Astrocyte of the cerebellum (primary cell): ENCODE measurements around the gene PDSS2.
"Not testable (repeated sequence)": the region's sequence is repeated elsewhere in the genome, so short reads cannot be mapped to it uniquely, and the experiment has no call there.

Experiments
- DNase-seq: peaks from one replicate; pipeline ENCODE4 v3.0.0-alpha.2; 2011; ENCODE audit warnings: low read depth
- H3K4me3 ChIP-seq: 2 replicates; pipeline ENCODE4 v1.5.1; 2011; ENCODE audit warnings: mild to moderate bottlenecking, low read depth, low read length, moderate library complexity
- CTCF ChIP-seq: IDR thresholded peaks from 2 replicates; pipeline ENCODE4 v1.5.1; 2012; ENCODE audit warnings: low read length, low read depth, moderate library complexity, mild to moderate bottlenecking; ENCODE audit errors: missing control alignments
- in situ Hi-C: cut with HindIII; loops from 2 replicates; pipeline ENCODE4 v1.10.0; 2017; ENCODE audit warnings: low sequenced_read_pairs

Gene PDSS2

GRCh38 chr6:107374264-107374663 lies 85.1 kb downstream of the PDSS2 start:
- no peak overlapping the region for H3K4me3 ChIP-seq
- in situ Hi-C loops: no loop called here
- no peak for DNase-seq
- TF ChIP-seq CTCF: no peak

GRCh38 chr6:107369493-107369892 lies 89.9 kb downstream of the PDSS2 start:
- no peak overlapping the region for H3K4me3 ChIP-seq
- no peak for DNase-seq
- in situ Hi-C loops: no loop called here
- TF ChIP-seq CTCF: no peak

GRCh38 chr6:107368471-107368870 lies 90.9 kb downstream of the PDSS2 start:
- no peak overlapping the region for H3K4me3 ChIP-seq
- in situ Hi-C loops: no loop called here
- no peak for TF ChIP-seq CTCF
- DNase-seq: no peak

- in situ Hi-C loops, DNase-seq, H3K4me3 ChIP-seq: not testable (repeated sequence)
Observed at GRCh38 chr6:107364173-107364572, 95.2 kb downstream of the PDSS2 start.

- H3K4me3 ChIP-seq: no peak overlapping the region
- in situ Hi-C loops: no loop called here
- peak; percentile 65 for DNase-seq
- no peak for TF ChIP-seq CTCF
Observed at GRCh38 chr6:107361753-107362604, 97.4 kb downstream of the PDSS2 start.

- DNase-seq: no peak
- no peak overlapping the region for H3K4me3 ChIP-seq
- in situ Hi-C loops: no loop called here
- no peak for TF ChIP-seq CTCF
Observed at GRCh38 chr6:107360476-107360875, 98.9 kb downstream of the PDSS2 start.

- in situ Hi-C loops: no loop called here
- H3K4me3 ChIP-seq: no peak overlapping the region
- TF ChIP-seq CTCF: no peak
- DNase-seq: no peak
Observed at GRCh38 chr6:107357842-107358241, 101.5 kb downstream of the PDSS2 start.
